A204.1 (cell line): ENCODE results near the gene AOC3.

Experiments used
- FAIRE-seq: peaks from 2 replicates; lab custom pipeline; 2012; peaks lifted over from hg19 to GRCh38; lab: Jason Lieb, UNC

The AOC3 gene, protein sequence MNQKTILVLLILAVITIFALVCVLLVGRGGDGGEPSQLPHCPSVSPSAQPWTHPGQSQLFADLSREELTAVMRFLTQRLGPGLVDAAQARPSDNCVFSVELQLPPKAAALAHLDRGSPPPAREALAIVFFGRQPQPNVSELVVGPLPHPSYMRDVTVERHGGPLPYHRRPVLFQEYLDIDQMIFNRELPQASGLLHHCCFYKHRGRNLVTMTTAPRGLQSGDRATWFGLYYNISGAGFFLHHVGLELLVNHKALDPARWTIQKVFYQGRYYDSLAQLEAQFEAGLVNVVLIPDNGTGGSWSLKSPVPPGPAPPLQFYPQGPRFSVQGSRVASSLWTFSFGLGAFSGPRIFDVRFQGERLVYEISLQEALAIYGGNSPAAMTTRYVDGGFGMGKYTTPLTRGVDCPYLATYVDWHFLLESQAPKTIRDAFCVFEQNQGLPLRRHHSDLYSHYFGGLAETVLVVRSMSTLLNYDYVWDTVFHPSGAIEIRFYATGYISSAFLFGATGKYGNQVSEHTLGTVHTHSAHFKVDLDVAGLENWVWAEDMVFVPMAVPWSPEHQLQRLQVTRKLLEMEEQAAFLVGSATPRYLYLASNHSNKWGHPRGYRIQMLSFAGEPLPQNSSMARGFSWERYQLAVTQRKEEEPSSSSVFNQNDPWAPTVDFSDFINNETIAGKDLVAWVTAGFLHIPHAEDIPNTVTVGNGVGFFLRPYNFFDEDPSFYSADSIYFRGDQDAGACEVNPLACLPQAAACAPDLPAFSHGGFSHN

DNA sequence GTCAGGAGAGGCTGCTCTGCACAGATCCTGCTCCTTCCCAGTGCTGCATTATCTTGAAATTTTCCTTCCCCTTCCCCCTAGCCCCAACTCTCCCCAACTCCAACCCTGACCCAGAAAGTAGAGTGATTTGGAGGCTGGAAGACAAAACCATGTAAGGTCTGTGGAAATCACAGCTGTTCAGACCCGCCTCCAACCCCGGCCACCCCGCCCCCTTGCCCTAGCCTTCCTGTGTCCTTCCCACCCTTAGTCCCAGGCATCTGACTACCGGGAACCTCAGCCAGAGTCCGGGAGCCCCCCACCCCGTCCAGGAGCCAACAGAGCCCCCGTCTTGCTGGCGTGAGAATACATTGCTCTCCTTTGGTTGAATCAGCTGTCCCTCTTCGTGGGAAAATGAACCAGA, at the start of gene AOC3:
Gene AOC3 (plus strand): TSS at position 246 of the 400 bp plus-strand sequence. CDS start 145 bp downstream, at position 391.
- FAIRE-seq, result no peak

DNA sequence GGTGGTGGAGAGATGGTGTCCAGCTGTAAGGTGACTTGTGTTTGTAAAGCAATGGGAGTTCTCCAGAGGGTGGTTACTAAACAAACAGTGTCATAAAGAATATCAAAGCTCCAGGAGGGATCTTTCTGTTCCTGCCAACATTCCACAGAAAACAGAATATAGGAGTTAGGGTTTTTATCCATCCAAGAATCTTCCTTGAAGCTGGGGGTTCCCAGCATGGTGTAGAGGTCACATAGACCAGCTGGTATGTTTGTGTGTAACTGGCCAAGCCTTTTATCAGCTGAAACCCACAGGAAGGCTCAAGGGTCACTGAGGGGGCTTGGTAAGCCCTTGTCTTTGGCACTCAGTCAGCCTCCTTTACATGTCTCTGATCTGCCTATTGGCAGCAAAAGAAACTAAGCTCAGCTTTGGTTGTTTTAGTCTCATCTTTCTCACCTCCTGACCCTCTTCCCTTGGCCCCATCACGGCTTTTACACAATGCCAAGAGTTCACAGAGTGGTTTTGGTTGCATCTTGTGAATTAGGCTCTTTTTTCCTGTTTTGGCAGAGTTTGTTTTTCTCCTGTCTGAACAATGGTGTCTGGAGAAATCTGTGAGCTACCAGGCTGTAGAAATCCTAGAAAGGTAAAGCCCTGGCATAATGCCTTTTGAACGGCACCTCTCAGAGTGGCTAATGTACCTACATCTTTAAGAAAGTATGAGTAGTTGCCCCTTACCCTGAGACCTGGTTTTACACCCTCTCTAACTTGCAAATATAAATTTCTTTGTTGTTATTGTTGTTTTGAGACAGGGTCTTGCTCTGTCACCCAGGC, 47.7 kb upstream of the AOC3 start:
- no peak for FAIRE-seq

DNA sequence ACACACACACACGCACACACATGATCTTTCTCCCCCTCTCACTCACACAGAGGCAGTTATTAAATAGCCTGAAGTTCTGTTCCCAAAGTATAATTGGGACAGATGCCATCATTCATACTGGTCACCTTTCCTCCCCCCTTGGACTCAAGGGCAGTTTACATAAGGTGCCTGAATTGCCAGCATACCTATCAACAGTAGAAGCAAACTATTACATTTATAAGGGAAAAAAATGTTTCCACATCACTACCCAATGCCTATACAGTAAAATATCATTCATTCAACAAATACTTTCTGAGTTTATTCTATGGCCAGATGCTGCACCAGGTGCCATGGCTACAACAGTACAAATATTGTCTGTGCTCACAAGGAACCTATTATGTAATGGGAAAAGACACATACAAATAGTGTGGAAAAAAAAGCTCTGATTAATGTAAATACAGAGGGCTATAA, 46.1 kb upstream of the AOC3 start:
- no peak for FAIRE-seq

DNA sequence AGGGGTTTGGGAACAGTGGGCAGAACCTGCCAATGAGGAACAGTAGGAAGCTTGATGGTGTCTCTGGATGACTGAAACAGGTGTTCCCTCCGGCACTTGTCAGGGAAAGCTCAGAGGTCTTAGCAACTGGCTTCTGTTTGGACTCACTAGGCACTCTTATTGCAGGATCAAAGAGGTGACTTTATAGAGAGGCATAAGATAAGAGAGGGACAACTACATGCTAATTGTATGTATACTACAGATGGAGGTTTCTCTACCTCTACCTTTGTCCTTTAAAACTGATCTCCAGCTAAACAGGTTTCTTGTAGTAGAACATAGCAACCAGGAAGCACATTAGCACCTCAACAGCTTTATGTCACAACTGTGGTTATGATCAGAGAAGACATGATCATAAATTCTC, 44.8 kb upstream of the AOC3 start:
- no peak for FAIRE-seq

DNA sequence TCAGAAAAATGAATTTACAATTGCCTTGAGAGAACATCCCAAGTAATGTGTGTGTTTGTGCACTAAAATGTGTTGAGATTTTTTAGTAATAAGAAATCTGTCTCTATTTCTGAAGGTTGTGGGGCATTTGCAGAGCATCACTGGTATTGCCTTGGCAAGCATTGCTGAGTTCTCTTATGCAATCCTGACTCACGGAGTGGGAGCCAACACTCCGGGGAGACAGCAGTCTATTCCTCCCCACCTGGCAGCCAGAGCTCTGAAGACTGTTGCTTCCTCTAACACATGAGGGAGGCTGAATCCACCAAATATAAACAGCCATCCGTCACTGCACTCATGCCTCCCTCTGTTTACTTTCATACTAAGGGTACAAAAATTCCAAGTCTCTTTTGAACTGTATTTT, 41.7 kb upstream of the AOC3 start:
- no peak for FAIRE-seq

DNA sequence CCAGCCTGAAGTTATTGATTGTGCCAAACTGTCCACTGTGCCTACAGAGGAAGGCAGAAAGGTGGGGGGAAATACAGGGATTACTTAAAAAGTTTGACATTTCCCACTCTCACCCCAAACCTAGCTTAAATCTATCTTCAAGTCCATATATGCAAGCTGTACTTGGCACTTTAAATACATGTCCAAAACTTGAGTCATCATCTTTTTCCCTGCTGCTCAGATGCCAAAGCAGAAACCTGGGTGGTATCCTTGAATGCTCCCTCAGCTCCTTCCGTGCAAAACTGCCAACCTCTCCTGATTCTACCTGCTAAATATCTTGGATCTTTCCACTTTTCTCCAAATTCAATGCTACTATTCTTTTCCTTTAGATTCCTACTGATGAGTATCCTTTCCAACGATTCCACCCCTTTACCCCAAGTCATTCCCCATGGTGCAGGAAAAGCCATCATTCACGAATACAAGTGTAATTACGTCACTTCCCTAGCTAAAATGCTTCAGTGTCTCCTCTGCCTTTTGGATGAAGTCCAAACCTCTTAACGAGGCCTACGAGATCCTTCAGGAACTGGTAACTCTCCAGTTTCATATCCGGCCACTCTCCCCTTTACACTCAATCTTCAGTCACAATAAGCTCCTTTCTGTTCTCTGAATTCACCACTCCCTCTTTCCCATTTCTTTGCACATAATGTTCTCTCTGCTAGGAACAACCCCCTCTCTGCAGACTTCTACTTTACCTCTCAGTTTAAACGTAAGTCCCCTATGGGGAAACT, 36.2 kb upstream of the AOC3 start:
- no peak for FAIRE-seq

DNA sequence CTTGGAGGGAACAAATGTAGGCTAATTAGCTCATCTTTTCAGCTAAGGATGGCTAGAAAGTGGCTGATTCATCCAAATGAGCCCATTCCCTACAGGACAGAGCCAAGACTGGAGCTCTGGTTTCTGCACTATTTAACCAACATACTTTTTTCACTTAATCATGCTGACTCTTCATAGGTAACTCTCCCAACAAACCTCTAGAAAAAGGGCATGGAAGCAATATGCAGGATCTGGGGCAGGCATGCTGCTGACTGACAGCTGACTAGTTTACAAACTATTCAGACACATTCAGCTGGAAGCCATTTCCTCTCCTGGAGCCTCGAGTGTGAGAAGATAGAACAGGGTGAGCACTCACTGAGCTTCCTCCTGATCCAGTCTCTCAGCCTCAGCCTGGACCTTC, 33.1 kb upstream of the AOC3 start:
- no peak for FAIRE-seq

DNA sequence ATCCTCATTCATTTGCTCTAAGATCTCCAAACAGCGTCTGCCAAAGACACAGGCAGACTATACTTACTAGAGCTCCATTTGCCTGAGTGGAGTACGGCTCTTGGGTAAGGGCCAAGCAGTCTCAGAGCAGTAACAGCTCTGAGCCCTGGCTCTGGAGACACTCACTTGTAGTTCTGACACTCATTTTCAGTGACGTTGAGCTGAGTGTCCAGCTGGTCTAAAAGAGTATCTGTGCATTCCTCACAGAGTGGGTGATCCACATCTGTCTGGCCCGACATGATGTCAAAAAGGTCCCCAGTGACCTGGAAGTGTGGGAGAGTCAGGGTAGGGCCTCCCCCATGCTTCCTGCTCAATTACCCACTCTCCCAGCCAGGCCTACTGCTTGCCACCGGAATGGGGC, 32.6 kb upstream of the AOC3 start:
- no peak for FAIRE-seq

DNA sequence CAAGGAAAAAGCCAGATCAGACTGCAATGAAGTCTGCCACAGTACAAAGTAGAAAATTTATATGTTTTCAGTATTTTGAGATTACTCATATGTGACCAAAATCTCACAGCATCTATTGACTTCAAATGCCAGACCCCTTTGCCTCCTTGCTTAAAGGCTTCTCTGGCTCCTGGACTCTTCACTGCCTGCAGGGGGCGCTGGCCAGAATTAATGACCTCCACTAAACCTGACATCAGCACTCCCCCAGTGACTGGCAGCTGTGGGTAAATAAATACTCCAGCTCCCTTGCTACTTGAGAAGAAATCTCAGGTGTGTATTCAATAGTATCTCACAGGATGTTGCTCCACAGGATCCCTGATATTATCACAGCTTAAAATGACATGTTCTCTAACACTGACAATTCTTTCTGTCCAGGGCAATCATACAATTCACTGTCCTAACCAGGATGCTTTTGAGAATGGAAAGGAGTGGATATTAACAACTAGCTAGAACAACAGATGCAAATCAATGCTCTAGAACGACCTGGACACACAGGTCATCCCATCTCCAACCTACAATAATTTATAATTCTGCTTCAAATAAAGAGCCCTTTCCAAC, 31.0 kb upstream of the AOC3 start:
- FAIRE-seq, result no peak

DNA sequence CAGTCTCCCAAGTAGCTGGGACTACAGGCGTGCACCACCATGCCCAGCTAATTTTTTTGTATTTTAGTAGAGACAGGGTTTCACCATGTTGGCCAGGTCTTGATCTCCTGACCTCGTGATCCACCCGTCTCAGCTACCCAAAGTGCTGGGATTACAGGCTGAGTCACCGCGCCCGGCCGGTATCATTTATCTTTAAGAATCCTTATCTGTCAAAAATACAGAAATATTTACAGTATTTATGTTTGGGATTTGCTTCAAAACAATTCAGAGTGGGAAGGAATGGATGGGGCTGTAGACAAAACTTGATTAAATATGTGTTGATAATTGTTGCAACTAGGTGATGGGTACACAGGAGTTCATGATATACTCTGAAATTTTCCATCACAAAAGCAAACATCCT, 29.8 kb upstream of the AOC3 start:
- FAIRE-seq, result no peak

DNA sequence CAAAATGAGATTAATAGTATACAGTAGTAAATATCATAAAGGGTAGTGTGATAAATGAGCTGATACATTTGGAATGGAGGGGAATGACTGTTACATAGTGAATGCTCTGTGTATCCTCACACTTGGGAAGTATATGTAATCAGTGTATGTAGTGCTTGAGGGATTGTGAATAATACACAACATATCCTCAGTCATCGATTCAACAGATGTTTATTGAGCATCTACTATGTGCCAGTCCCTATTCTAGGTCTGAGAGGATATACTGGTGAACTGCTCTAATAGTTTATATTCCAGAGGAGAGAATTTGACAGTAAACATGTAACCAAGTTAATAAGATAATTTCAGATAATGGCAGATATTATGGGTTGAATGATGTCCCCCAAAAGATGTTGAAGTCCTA, 23.5 kb upstream of the AOC3 start:
- no peak for FAIRE-seq

DNA sequence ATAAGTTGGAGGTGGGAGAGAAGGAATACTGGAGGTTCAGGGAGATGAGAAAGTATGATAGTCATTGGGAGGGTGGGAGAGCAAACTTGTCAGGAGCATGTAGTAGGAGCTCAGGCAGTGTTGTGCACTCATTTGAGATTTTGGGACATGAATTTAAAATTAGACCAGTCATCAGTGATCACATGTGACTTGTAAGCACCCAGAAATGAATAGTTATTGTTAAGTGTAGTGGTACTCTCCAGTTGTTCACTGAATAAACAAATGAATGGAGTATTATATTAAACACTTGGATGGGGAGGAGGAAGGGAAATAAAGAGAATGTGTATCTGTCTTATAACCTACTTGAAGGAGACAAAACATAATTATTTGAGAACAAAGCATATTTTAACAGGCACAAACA, 20.0 kb upstream of the AOC3 start:
- no peak for FAIRE-seq

DNA sequence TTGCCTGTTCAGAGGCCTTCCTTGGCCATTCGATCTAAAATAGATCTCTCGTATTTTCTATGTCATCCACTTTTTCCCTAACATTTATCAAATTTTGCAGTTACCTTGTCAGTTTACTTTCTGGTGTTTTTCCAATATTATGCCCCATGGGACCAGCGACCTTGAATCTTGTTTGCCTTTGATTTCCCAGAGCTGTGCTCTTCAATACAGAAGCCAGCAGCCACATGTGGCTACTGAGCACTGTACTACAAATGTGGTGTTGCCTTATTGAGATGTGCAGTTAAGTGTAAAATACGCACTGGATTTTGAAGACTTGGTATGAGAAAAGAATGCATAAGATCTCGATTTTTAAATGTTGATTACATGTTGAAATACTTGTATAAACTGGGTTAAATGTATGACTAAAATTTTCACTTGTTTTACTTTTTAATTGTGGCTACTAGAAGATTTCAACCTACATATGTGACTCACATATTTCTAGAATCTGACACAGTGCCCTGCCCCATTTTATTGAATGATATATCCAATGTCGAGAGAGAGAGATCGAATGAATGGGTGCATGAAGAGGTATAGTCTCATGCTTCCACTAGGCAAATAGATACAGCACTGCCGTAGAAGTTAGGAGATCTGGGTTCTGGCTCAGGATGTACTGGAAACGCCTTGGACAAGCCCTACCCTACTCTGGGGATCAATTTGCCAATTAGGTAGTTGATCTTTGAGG, 18.6 kb upstream of the AOC3 start:
- FAIRE-seq, result no peak

DNA sequence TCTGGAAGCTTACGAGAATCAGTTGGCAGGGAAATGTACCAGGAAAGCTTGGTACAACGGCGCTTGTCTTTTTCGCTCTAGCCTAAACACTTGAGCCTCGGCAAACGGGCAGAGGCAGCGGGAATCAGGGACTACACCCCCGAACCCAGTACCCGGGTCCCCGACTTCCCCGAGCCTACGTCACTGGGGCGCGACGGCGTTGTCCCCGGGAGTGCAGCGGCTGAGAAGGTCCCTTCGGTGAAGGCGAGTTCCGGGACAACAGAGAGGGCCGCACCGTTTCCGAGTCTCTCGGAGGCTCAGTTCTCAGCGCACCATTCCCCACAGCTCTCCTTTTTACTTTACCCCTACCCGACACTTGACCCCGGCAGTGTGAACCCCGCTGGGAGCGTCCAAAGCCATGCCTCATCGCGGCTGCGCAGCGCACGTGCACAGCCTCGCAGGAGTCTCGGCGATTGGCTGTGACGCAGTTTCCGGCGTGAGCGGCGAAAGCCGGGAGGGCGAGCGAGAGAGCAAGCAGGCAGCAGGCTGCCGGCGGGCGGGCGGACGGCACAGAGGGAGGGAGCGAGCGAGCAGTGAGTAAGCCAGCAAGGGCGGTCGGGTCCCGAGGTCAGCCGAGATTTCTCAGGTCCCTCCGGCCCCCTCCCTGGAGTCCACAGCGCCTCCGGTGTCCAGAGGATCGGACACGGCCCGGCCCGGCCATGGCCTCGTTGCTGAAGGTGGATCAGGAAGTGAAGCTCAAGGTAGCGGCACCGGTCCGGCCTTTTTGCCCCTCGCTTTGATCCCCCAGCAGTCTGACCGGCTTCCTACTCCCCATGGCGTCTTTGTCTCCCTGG, 17.8 kb upstream of the AOC3 start, which contains the start of gene PSME3:
Gene PSME3 (plus strand): TSS at position 464 of the 833 bp plus-strand sequence. CDS start 235 bp downstream, at position 699.
- no peak for FAIRE-seq

DNA sequence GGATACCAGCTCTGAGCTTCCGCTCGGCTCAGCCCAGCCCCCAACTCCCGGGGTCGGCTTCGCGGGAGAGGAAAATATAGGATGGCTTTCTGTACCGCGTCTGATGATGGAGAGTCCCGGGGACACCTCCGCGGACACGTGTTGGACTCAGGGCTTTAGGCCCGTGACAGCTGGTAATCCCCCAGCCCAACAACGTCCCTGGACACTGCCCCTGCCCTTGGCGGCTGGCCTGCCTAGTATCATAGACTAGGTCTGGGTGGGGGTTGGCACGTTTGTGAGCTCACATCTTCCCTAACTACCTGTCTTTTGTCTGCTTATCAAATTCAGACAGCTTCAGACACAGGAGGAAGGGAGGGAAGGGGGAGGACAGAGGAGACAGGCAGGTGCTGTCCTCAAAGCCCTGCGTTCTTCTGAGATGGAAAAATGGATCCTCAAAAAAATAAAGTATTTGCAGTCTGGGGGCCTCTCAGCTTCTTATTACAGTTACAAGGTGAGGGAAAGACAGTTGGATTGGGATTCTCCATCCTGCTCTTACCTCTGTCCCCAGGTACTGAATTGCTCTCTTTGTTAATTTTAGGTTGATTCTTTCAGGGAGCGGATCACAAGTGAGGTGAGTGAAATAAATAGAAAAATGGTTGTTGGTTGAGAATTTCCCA, 17.1 kb upstream of the AOC3 start:
- no peak for FAIRE-seq

DNA sequence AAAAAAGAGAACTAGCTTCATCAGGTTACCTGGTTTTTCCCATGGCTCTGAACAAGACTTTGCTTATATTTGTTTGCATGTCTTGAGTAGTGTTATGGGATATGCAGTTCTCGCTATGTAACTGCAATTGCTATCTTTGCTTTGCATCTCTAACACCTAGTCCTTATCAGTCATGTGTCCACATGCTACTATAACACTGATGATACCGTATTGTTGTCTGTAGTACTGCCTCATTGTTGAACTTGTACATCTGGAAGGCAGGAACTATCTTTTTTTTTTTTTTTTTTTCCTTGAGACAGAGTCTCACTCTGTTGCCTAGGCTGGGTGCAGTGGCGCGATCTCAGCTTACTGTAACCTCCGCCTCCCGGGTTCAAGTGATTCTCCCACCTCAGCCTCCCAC, 15.3 kb upstream of the AOC3 start:
- no peak for FAIRE-seq

DNA sequence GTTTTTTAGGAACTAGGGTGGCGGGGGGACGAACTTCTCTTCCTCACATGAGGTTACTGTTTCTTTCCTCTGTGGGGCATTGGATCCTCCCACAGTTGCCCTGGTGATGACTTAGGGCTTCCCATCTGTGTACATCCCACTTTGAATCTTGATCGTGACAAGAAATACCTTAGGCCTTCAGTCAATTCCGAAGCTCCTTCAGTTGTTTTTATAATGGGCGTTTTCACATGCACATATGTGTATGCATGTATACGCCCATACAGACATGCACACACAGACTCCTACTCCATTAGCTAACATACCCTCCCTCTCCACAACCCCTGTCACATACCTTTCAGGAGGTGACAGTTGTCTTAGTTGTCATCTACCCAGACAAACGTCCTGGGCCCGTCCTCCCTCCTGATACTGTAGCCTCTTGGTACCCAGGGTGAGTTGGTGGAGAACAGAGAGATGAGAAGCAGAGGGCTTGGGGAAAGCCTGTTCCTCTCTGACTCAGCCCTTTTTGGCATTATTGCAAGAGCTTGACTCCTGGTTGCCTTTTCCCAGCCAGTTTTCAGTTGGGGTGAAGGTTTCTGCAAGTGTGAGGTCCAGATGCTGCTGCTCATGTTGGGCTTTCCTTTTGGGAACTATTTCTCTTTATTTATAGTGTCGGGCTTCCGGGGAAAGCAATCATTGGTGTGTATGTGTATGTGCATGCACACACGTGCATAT, 8.9 kb upstream of the AOC3 start:
- FAIRE-seq, result no peak

DNA sequence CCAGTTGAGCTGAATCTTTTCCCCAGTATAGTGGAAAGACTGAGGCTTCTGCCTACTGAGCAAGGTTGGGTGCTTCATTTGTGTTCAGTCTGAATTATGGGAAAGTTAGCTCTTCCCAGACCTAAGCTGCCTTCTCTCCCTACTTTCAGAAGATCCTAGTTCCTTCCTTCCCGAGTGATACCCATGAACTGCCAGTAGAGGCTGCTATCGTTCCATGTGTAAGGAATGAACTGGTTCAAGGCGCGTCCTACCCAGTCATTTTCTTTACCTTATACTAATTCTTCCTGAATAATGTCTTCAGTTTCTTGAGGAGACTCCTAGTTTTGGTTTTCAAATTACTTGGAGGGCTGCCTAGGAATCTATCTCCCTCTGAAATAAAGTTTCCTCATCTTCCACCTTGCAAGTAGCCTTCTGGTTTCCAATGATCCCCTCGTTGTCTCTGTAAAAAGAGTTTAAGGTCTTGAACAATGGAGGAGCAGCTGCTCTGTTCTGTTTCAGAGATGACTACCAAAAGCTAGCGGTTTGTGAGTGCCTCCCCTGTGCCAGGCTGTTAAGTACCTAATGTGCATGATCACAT, 7.6 kb upstream of the AOC3 start:
- no peak for FAIRE-seq
